ENCODE data around the gene ALG5.
A peak's percentile ranks its signal among the peaks of the same experiment; 100 is the strongest.

ALG5 gene

DNA sequence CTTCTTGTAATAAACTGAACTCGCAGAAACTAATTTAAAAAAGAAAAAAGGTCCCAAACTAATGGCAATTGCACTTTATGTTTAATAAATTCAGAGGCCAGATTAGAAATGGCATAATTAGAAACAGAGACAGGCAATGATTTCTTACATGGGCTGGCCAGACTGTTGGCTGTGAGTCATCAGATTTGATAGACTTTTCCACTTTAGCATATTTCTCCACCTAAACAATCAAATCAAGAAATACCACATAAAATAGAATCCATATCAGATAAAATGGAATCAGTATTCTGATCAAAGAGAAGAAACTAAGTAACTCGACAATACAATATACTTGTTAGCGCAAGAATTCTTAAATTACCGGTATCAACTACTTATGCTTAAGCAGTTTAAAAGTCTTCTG is 30.5 kb upstream of the ALG5 start:
- DNase-seq (ENCODE audit: low read depth), result peak; percentile 18
- TF ChIP-seq, protein P1, sequence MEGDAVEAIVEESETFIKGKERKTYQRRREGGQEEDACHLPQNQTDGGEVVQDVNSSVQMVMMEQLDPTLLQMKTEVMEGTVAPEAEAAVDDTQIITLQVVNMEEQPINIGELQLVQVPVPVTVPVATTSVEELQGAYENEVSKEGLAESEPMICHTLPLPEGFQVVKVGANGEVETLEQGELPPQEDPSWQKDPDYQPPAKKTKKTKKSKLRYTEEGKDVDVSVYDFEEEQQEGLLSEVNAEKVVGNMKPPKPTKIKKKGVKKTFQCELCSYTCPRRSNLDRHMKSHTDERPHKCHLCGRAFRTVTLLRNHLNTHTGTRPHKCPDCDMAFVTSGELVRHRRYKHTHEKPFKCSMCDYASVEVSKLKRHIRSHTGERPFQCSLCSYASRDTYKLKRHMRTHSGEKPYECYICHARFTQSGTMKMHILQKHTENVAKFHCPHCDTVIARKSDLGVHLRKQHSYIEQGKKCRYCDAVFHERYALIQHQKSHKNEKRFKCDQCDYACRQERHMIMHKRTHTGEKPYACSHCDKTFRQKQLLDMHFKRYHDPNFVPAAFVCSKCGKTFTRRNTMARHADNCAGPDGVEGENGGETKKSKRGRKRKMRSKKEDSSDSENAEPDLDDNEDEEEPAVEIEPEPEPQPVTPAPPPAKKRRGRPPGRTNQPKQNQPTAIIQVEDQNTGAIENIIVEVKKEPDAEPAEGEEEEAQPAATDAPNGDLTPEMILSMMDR (conservative IDR thresholded peaks at IDR 0.05; ENCODE audit: low read depth, low read length), result no peak
- H3K4me3 ChIP-seq (ENCODE audit: low read depth, low read length), result no peak overlapping the region

DNA sequence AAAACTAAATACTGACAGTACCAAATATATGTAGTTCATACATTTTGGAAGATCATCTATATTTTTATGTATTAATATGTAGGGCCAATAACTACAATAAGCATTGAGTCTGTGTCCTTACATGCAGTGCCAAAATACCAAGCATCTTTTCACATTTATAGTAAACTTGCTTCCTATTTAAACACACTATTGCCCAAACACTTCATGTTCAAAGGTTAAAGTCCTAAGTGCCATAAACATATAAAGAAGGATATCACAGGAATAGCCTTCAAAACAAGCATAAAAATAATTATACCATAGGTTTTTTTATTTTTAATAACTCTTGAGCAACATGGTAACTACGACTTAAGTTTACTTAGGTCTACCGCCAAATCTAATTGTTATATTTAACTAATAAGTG is 28.5 kb upstream of the ALG5 start:
- H3K4me3 ChIP-seq (ENCODE audit: low read depth, low read length), result no peak overlapping the region
- TF ChIP-seq, protein P1 (conservative IDR thresholded peaks at IDR 0.05; ENCODE audit: low read depth, low read length), result no peak
- DNase-seq (ENCODE audit: low read depth), result no peak

DNA sequence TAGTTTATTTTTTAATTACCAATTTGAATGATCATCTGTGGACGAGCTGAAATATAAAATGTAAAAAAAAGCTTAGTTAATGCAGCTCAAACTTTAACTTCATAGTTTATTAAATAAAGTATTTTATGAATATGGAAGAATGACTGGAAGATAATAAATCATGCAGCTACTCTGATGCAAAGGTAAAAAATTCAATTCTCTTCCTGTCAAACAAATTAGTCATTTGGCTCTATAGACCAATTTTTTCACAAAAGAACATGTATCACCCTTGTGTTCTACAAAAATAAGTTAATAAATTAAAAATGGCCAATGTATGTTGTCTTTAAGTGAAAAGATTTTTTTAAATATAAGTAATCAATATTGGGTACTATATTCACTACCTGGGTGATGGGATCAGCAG is 27.6 kb upstream of the ALG5 start:
- H3K4me3 ChIP-seq (ENCODE audit: low read depth, low read length), result no peak overlapping the region
- DNase-seq (ENCODE audit: low read depth), result no peak
- TF ChIP-seq, protein P1 (conservative IDR thresholded peaks at IDR 0.05; ENCODE audit: low read depth, low read length), result no peak

DNA sequence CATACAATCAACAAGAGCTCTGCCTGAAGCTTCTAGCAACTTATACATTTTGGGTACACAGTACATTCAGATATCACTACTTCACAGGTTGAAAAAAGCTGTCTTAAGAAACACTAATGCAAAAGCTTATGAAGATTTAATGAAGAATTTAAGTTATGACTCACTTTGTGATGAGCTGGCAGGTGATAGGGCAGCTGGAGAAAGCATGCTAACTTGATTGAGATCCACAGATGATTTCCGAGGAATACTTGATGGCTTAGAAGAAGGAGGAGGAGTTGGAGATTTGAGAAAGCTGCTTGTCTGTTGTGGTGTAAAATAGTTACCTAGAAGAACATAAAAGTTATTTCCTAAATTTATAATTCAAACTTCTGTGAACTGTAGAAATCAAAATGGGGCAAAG is 24.7 kb upstream of the ALG5 start:
- TF ChIP-seq, protein P1 (conservative IDR thresholded peaks at IDR 0.05; ENCODE audit: low read depth, low read length), result no peak
- H3K4me3 ChIP-seq (ENCODE audit: low read depth, low read length), result no peak overlapping the region
- DNase-seq (ENCODE audit: low read depth), result peak; percentile 64

DNA sequence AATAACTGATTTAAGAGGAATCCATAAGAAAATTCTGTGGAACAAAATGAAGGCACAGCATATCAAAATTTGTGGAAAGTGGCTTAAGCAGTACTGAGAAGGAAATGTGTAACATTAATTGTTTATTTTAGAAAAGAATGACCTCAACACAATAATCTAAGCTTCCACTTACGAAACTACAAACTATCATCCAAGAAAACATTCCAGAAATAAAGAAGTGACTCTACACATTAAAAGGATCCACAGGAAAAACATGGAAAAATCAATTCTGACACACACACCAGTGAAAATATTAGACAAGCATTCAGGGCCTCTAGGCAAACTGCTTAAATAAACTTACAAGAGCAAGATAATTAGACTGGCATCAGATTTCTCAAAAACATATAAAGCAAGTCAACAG is 15.5 kb upstream of the ALG5 start:
- DNase-seq (ENCODE audit: low read depth), result no peak
- TF ChIP-seq, protein P1 (conservative IDR thresholded peaks at IDR 0.05; ENCODE audit: low read depth, low read length), result no peak
- no peak overlapping the region for H3K4me3 ChIP-seq (ENCODE audit: low read depth, low read length)

DNA sequence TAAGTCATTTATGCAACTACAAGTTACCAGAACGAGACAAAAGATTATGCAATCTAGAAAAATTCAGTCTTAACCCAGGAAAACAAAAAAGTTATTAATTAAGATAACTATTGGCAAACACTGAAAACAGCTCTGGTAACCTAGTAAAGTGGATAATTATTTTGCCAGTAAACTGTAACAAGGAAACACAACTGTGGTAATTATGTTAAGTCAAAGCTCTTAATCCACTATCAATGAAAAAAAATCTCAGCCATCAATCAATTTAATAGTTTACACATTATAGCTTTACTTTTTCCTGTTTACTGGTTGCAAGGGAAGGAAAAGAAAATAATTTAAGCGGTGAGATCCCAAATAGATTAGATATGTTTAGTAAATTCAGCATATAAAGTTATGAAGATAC is 12.6 kb upstream of the ALG5 start:
- TF ChIP-seq, protein P1 (conservative IDR thresholded peaks at IDR 0.05; ENCODE audit: low read depth, low read length), result no peak
- no peak overlapping the region for H3K4me3 ChIP-seq (ENCODE audit: low read depth, low read length)
- no peak for DNase-seq (ENCODE audit: low read depth)

DNA sequence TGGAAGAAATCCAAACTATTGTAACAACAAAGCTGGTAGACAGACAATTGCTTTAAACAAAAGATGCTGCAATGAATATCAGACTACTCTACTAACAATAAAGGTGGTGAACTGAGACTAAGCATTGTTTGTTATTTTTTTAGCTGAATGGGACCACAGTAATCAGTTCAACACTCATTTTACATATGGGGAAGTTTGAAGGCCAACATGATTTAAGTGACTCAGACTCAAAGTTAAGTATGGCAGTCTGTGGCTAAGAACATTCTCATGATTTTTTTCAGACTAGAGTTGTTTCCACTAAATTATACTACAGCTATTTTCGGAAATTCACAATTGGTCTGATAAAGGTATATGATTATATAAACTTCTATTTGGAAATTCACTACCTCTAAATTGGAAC is 11.9 kb upstream of the ALG5 start:
- no peak for DNase-seq (ENCODE audit: low read depth)
- TF ChIP-seq, protein P1 (conservative IDR thresholded peaks at IDR 0.05; ENCODE audit: low read depth, low read length), result no peak
- no peak overlapping the region for H3K4me3 ChIP-seq (ENCODE audit: low read depth, low read length)

Measured in choroid plexus epithelial cell (primary cell).